IMR-90 (cell line): Measurements from ENCODE around the gene NCKAP5. TPM values are rescaled to one million over a fixed set of nuclear protein-coding genes. Genes with fewer than 3 reads are reported as not detected.

ENCODE experiments used
- ATAC-seq: fragments of 200-7000 bp; cut with Tn5 transposase; 2 replicates; pipeline ENCODE4 v1.9.1; 2020; ENCODE audit warnings: low read depth, mild to moderate bottlenecking, moderate library complexity
- BruUV-seq: library from RNA; stranded (reverse); fragments of 400-500 nt; replicated peaks from 2 replicates; lab custom pipeline; 2021; lab: Mats Ljungman, UMichigan
- CTCF ChIA-PET: fragments of 300-600 bp; formaldehyde crosslinking; extraction: SDS; loops from one replicate; lab custom pipeline; 2021; ENCODE audit warnings: antibody characterized with exemption; lab: Yijun Ruan, JAX
- POLR2A ChIA-PET: fragments of 300-600 bp; sonication (Branson Sonifier 250); formaldehyde crosslinking; loops from one replicate; lab custom pipeline; 2022; ENCODE audit warnings: antibody characterized with exemption; ENCODE audit not compliant: unreplicated experiment; lab: Charles Lee
- DNase-seq: peaks from one replicate; pipeline ENCODE4 v3.0.0; 2013
- H2AFZ ChIP-seq: replicated peaks from 2 replicates; pipeline ENCODE3; 2013; ENCODE audit warnings: low read length, mild to moderate bottlenecking; ENCODE audit not compliant: poor library complexity
- H2AK5ac ChIP-seq: 2 replicates; pipeline ENCODE4 v1.6.1; 2013; ENCODE audit warnings: low read depth, low read length, inconsistent platforms
- H2AK9ac ChIP-seq: replicated peaks from 2 replicates; pipeline ENCODE3; 2013; ENCODE audit warnings: mild to moderate bottlenecking, low read depth, low read length, moderate library complexity; ENCODE audit not compliant: poor library complexity
- H2BK120ac ChIP-seq: 2 replicates; pipeline ENCODE4 v1.6.1; 2013; ENCODE audit warnings: low read depth, low read length, inconsistent platforms
- H2BK15ac ChIP-seq: 3 replicates; pipeline ENCODE4 v1.6.1; 2013; ENCODE audit warnings: low read depth, low read length, inconsistent platforms
- H2BK20ac ChIP-seq: 2 replicates; pipeline ENCODE4 v1.6.1; 2013; ENCODE audit warnings: low read depth, mild to moderate bottlenecking, inconsistent platforms, low read length, moderate library complexity
- H2BK5ac ChIP-seq: 2 replicates; pipeline ENCODE4 v1.6.1; 2013; ENCODE audit warnings: mild to moderate bottlenecking, low read depth, low read length, inconsistent platforms; ENCODE audit not compliant: poor library complexity, severe bottlenecking
- H3K14ac ChIP-seq: replicated peaks from 2 replicates; pipeline ENCODE4 v1.6.1; 2013; ENCODE audit warnings: low read depth, low read length, inconsistent platforms
- H3K18ac ChIP-seq: 2 replicates; pipeline ENCODE4 v1.6.1; 2013; ENCODE audit warnings: low read depth, low read length, control low read depth
- H3K23ac ChIP-seq: 2 replicates; pipeline ENCODE4 v1.6.1; 2013; ENCODE audit warnings: low read depth, low read length, inconsistent platforms
- H3K27ac ChIP-seq: 2 replicates; pipeline ENCODE4 v1.5.1; 2013; ENCODE audit warnings: mild to moderate bottlenecking, control low read depth, low read length; ENCODE audit not compliant: insufficient read depth
- H3K27me3 ChIP-seq: 2 replicates; pipeline ENCODE4 v1.6.1; 2013; ENCODE audit warnings: low read length; ENCODE audit not compliant: control insufficient read depth, insufficient read depth
- H3K36me3 ChIP-seq: 2 replicates; pipeline ENCODE4 v1.6.1; 2013; ENCODE audit warnings: low read length, mixed read lengths; ENCODE audit not compliant: control insufficient read depth, insufficient read depth
- H3K4ac ChIP-seq: 2 replicates; pipeline ENCODE4 v1.6.1; 2013; ENCODE audit warnings: low read depth, low read length, inconsistent platforms
- H3K4me1 ChIP-seq: 2 replicates; pipeline ENCODE4 v1.6.1; 2013; ENCODE audit warnings: low read length, mixed read lengths; ENCODE audit not compliant: control insufficient read depth, insufficient read depth
- H3K4me2 ChIP-seq: 2 replicates; pipeline ENCODE4 v1.6.1; 2013; ENCODE audit warnings: low read depth, mild to moderate bottlenecking, control low read depth, low read length, moderate library complexity
- H3K4me3 ChIP-seq: 2 replicates; pipeline ENCODE4 v1.5.1; 2013; ENCODE audit warnings: low read depth, mild to moderate bottlenecking, control low read depth, low read length, moderate library complexity; ENCODE audit not compliant: insufficient read depth
- H3K56ac ChIP-seq: 2 replicates; pipeline ENCODE4 v1.6.1; 2013; ENCODE audit warnings: low read length, inconsistent platforms; ENCODE audit not compliant: insufficient read depth; ENCODE audit errors: extremely low read depth
- H3K79me1 ChIP-seq, 2 experiments: 2 replicates each; pipeline ENCODE4 v1.6.1; 2013; ENCODE audit warnings: low read length in 2 of 2, inconsistent platforms in 1 of 2, low read depth in 1 of 2
- H3K9ac ChIP-seq: 2 replicates; pipeline ENCODE4 v1.6.1; 2013; ENCODE audit warnings: low read depth, low read length, control low read depth
- H3K9me1 ChIP-seq: 2 replicates; pipeline ENCODE4 v1.6.1; 2013; ENCODE audit warnings: low read length, inconsistent platforms; ENCODE audit not compliant: insufficient read depth
- H3K9me3 ChIP-seq: 2 replicates; pipeline ENCODE4 v1.6.1; 2013; ENCODE audit warnings: low read length; ENCODE audit not compliant: control insufficient read depth, insufficient read depth
- H4K20me1 ChIP-seq: 2 replicates; pipeline ENCODE4 v1.6.1; 2013; ENCODE audit warnings: low read length, inconsistent platforms; ENCODE audit not compliant: insufficient read depth
- H4K5ac ChIP-seq: 2 replicates; pipeline ENCODE4 v1.6.1; 2013; ENCODE audit warnings: mild to moderate bottlenecking, low read depth, low read length, control low read depth
- H4K8ac ChIP-seq, 2 experiments: 2 replicates each; pipeline ENCODE4 v1.6.1; 2013; ENCODE audit warnings: low read depth in 2 of 2, low read length in 2 of 2, control low read depth in 1 of 2, inconsistent platforms in 1 of 2
- H4K91ac ChIP-seq: 2 replicates; pipeline ENCODE4 v1.6.1; 2013; ENCODE audit warnings: low read depth, low read length, inconsistent platforms; ENCODE audit not compliant: insufficient read depth
- BHLHE40 ChIP-seq: fragments of 150-350 bp; IDR thresholded peaks from 2 replicates; pipeline ENCODE4 v1.6.1; 2016; ENCODE audit warnings: mild to moderate bottlenecking, low read depth, low read length
- CEBPB ChIP-seq: IDR thresholded peaks from 2 replicates; pipeline ENCODE4 v1.6.1; 2012; ENCODE audit warnings: low read depth, low read length, improper control_type of control experiment
- CHD1 ChIP-seq: IDR thresholded peaks from 2 replicates; pipeline ENCODE4 v1.6.1; 2012; ENCODE audit warnings: low read depth, low read length, improper control_type of control experiment
- FOS ChIP-seq: fragments of 150-350 bp; IDR thresholded peaks from 2 replicates; pipeline ENCODE4 v1.6.1; 2016; ENCODE audit warnings: low read depth, low read length
- MAFK ChIP-seq: IDR thresholded peaks from 2 replicates; pipeline ENCODE4 v1.6.1; 2012; ENCODE audit warnings: low read depth, low read length, improper control_type of control experiment
- MAZ ChIP-seq: IDR thresholded peaks from 2 replicates; pipeline ENCODE4 v1.6.1; 2012; ENCODE audit warnings: low read depth, mild to moderate bottlenecking, low read length, improper control_type of control experiment, moderate library complexity, borderline replicate concordance
- MXI1 ChIP-seq: IDR thresholded peaks from 2 replicates; pipeline ENCODE4 v1.6.1; 2012; ENCODE audit warnings: low read depth, mild to moderate bottlenecking, low read length, moderate library complexity, borderline replicate concordance
- NFE2L2 ChIP-seq: fragments of 150-350 bp; IDR thresholded peaks from 2 replicates; pipeline ENCODE4 v1.6.1; 2016; ENCODE audit warnings: low read depth, mild to moderate bottlenecking, low read length
- POLR2A ChIP-seq: IDR thresholded peaks from 2 replicates; pipeline ENCODE4 v1.6.1; 2012; ENCODE audit warnings: mild to moderate bottlenecking, low read depth, low read length
- RAD21 ChIP-seq: IDR thresholded peaks from 2 replicates; pipeline ENCODE4 v1.6.1; 2012; ENCODE audit warnings: low read length, improper control_type of control experiment
- RCOR1 ChIP-seq: IDR thresholded peaks from 2 replicates; pipeline ENCODE4 v1.6.1; 2012; ENCODE audit warnings: mild to moderate bottlenecking, low read length, improper control_type of control experiment; ENCODE audit not compliant: insufficient replicate concordance
- RFX5 ChIP-seq: IDR thresholded peaks from 2 replicates; pipeline ENCODE4 v1.8.0; 2012; ENCODE audit warnings: low read depth, mild to moderate bottlenecking, low read length, moderate library complexity
- SMC3 ChIP-seq: fragments of 150-350 bp; IDR thresholded peaks from 2 replicates; pipeline ENCODE4 v1.6.1; 2016; ENCODE audit warnings: low read depth, mild to moderate bottlenecking, antibody characterized with exemption, low read length, moderate library complexity
- WGBS, 2 experiments: methylation state at CpG; one replicate each; pipeline versions ENCODE4 v1.1.5 to v1.1.7; 2013; ENCODE audit warnings: missing lambda C conversion rate in 2 of 2; ENCODE audit not compliant: insufficient read length in 1 of 2; ENCODE audit errors: extremely low coverage in 2 of 2; 5-methylcytosine and 5-hydroxymethylcytosine counted together
- dilution Hi-C: fragments of 300-500 bp; cut with HindIII; formaldehyde crosslinking; loops from one replicate; pipeline ENCODE4 v1.14.3; 2018; ENCODE audit warnings: low sequenced_read_pairs; ENCODE audit not compliant: unreplicated experiment
- in situ Hi-C: fragments of 300-500 bp; cut with MboI; formaldehyde crosslinking; loops from 3 replicates; pipeline ENCODE4 v1.14.3; 2019; ENCODE audit warnings: low sequenced_read_pairs, inconsistent platforms, mixed read lengths
- intact Hi-C: fragments of 100-400 bp; cut with micrococcal nuclease; formaldehyde crosslinking; loops from 2 replicates; pipeline ENCODE4 v1.10.0; 2022
- polyA plus RNA-seq, 3 experiments: library from polyadenylated mRNA; depleted of rRNA; stranded (reverse); fragments of >200 nt; gene quantifications; 2 replicates each; pipeline ENCODE4 v1.2.3, GENCODE V29; 2012; ENCODE audit warnings: low replicate concordance in 1 of 3
- total RNA-seq: library from RNA; depleted of rRNA; stranded (reverse); fragments of >200 nt; gene quantifications from 2 replicates; pipeline ENCODE4 v1.2.3, GENCODE V29; 2012
- TF ChIP-seq, protein P1 (sequence below): fragments of 150-350 bp; IDR thresholded peaks from 2 replicates; pipeline ENCODE4 v1.6.1; 2017; ENCODE audit warnings: mild to moderate bottlenecking, antibody characterized with exemption, low read length, low read depth
- TF ChIP-seq, protein P2 (sequence below): conservative IDR thresholded peaks from 2 replicates; pipeline ENCODE4 v1.5.1; 2012; ENCODE audit warnings: mild to moderate bottlenecking, low read depth, low read length, improper control_type of control experiment
- TF ChIP-seq, protein P3 (sequence below): fragments of 150-350 bp; IDR thresholded peaks from 2 replicates; pipeline ENCODE4 v1.6.1; 2016; ENCODE audit warnings: low read depth, mild to moderate bottlenecking, low read length, moderate library complexity, borderline replicate concordance

NCKAP5 gene
- total and polyA plus RNA-seq, 2 of the 4 experiments (the other 2 are of a cell fraction), result 2.7 to 3.9 TPM

DNA sequence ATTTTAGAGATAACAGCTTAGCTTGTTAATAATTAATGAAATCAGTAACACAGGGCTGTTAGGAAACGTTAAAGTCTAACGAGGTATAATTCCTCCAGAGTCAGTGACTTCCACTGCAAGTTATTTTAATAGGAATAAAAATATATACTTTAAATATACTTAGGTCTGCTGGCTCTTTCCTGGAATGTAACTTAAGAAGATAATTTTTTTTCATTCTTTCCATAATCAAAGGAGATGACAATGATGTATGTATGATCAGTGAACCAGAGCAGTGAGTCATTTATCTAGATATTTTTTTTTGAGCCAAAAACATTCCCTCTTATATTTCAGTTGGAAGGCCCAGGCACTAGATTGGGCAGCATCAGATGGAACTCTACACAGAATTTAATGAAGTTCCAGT, 794.1 kb downstream of the NCKAP5 start:
- ChIA-PET POLR2A (no interaction called here), CTCF (no interaction called here)
- no peak overlapping the region for H3K23ac ChIP-seq
- DNase-seq, result peak; percentile 37
- no peak for ATAC-seq
- H3K4ac ChIP-seq, result no peak overlapping the region
- H4K5ac ChIP-seq, result no peak overlapping the region
- intact Hi-C loops, result no loop called here
- H3K27me3 ChIP-seq, result no peaks in the 10 kb centered on the region
- H3K4me2 ChIP-seq, result no peak overlapping the region
- no peak overlapping the region for H3K4me3 ChIP-seq
- H3K9me1 ChIP-seq, result no peaks in the 10 kb centered on the region
- no peak overlapping the region for H2AK9ac ChIP-seq
- H3K79me1 ChIP-seq, result no peaks in the 10 kb centered on the region
- no peak overlapping the region for H2AK5ac ChIP-seq
- H2BK20ac ChIP-seq, result no peak overlapping the region
- no TSS peak for BruUV-seq
- no peak overlapping the region for H3K56ac ChIP-seq
- in situ Hi-C loops, result no loop called here
- H3K27ac ChIP-seq, result no peak overlapping the region
- H2AFZ ChIP-seq, result no peak overlapping the region
- H3K18ac ChIP-seq, result no peak overlapping the region
- H3K36me3 ChIP-seq, result peaks cover 18% of the 10 kb centered on the region
- H4K20me1 ChIP-seq, result no peaks in the 10 kb centered on the region
- H3K9ac ChIP-seq, result no peak overlapping the region
- H2BK15ac ChIP-seq, result no peak overlapping the region
- no peaks in the 10 kb centered on the region; the same call in 1 of the 2 replicates for H3K4me1 ChIP-seq
- H2BK120ac ChIP-seq, result no peak overlapping the region
- H3K9me3 ChIP-seq, result no peaks in the 10 kb centered on the region
- no peak for TF ChIP-seq SMC3
- no peak for TF ChIP-seq RAD21
- TF ChIP-seq, protein P1, sequence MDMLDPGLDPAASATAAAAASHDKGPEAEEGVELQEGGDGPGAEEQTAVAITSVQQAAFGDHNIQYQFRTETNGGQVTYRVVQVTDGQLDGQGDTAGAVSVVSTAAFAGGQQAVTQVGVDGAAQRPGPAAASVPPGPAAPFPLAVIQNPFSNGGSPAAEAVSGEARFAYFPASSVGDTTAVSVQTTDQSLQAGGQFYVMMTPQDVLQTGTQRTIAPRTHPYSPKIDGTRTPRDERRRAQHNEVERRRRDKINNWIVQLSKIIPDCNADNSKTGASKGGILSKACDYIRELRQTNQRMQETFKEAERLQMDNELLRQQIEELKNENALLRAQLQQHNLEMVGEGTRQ, result no peak
- TF ChIP-seq CEBPB, result no peak
- TF ChIP-seq FOS, result no peak
- TF ChIP-seq, protein P2, sequence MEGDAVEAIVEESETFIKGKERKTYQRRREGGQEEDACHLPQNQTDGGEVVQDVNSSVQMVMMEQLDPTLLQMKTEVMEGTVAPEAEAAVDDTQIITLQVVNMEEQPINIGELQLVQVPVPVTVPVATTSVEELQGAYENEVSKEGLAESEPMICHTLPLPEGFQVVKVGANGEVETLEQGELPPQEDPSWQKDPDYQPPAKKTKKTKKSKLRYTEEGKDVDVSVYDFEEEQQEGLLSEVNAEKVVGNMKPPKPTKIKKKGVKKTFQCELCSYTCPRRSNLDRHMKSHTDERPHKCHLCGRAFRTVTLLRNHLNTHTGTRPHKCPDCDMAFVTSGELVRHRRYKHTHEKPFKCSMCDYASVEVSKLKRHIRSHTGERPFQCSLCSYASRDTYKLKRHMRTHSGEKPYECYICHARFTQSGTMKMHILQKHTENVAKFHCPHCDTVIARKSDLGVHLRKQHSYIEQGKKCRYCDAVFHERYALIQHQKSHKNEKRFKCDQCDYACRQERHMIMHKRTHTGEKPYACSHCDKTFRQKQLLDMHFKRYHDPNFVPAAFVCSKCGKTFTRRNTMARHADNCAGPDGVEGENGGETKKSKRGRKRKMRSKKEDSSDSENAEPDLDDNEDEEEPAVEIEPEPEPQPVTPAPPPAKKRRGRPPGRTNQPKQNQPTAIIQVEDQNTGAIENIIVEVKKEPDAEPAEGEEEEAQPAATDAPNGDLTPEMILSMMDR, result no peak
- no peak for TF ChIP-seq RFX5
- TF ChIP-seq, protein P3, sequence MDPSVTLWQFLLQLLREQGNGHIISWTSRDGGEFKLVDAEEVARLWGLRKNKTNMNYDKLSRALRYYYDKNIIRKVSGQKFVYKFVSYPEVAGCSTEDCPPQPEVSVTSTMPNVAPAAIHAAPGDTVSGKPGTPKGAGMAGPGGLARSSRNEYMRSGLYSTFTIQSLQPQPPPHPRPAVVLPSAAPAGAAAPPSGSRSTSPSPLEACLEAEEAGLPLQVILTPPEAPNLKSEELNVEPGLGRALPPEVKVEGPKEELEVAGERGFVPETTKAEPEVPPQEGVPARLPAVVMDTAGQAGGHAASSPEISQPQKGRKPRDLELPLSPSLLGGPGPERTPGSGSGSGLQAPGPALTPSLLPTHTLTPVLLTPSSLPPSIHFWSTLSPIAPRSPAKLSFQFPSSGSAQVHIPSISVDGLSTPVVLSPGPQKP, result no peak
- TF ChIP-seq BHLHE40, result no peak
- TF ChIP-seq MAZ, result no peak
- no peak for TF ChIP-seq RCOR1
- TF ChIP-seq MAFK, result no peak
- no peak for TF ChIP-seq MXI1
- TF ChIP-seq NFE2L2, result no peak
- no peak for TF ChIP-seq POLR2A
- no peak for TF ChIP-seq CHD1
- no peak overlapping the region for H2BK5ac ChIP-seq
- WGBS, 2 experiments, result no CpG with 5 or more reads among the region's 2 CpGs
- dilution Hi-C loops, result no loop called here
- H4K91ac ChIP-seq, result no peak overlapping the region
- H3K14ac ChIP-seq, result no peak overlapping the region
- no peak overlapping the region for H4K8ac ChIP-seq
